ENCODE data around the gene ERC2.

The ERC2 gene

GRCh38 chr3:55636300-55637195 lies 831.7 kb downstream of the ERC2 start:
- Histone ChIP-seq H2AFZ (no peak overlapping the region), H3K27me3 (ENCODE audit: control insufficient read depth, insufficient read depth, low read length) (no peaks in the 10 kb centered on the region), H3K27ac (no peak overlapping the region), H3K4me2 (ENCODE audit: low read length) (no peak overlapping the region), H3K4me3 (ENCODE audit: low read depth, low read length) (no peak overlapping the region), H3K4me1 (peaks cover 7% of the 10 kb centered on the region), H3K9me3 (ENCODE audit: control insufficient read depth, low read length) (no peaks in the 10 kb centered on the region), H3K9ac (no peak overlapping the region), H3K36me3 (ENCODE audit: control insufficient read depth, insufficient read depth, low read length) (no peaks in the 10 kb centered on the region), H3K79me2 (no peaks in the 10 kb centered on the region)
- TF ChIP-seq CTCF (IDR thresholded peaks at IDR 0.05) = no peak

GRCh38 chr3:55634345-55634744 lies 833.9 kb downstream of the ERC2 start:
- Histone ChIP-seq H3K9ac (no peak overlapping the region), H2AFZ (no peak overlapping the region), H3K4me3 (ENCODE audit: low read depth, low read length) (no peak overlapping the region), H3K4me1 (peaks cover 7% of the 10 kb centered on the region), H3K36me3 (ENCODE audit: control insufficient read depth, insufficient read depth, low read length) (no peaks in the 10 kb centered on the region), H3K4me2 (ENCODE audit: low read length) (no peak overlapping the region), H3K9me3 (ENCODE audit: control insufficient read depth, low read length) (no peaks in the 10 kb centered on the region), H3K79me2 (no peaks in the 10 kb centered on the region), H3K27me3 (ENCODE audit: control insufficient read depth, insufficient read depth, low read length) (no peaks in the 10 kb centered on the region), H3K27ac (no peak overlapping the region)
- no peak for TF ChIP-seq CTCF (IDR thresholded peaks at IDR 0.05)

- Histone ChIP-seq H3K4me2 (ENCODE audit: low read length) (no peak overlapping the region), H3K4me1 (peaks cover 7% of the 10 kb centered on the region), H3K79me2 (no peaks in the 10 kb centered on the region), H3K4me3 (ENCODE audit: low read depth, low read length) (no peak overlapping the region), H3K9ac (no peak overlapping the region), H3K36me3 (ENCODE audit: control insufficient read depth, insufficient read depth, low read length) (no peaks in the 10 kb centered on the region), H3K27me3 (ENCODE audit: control insufficient read depth, insufficient read depth, low read length) (no peaks in the 10 kb centered on the region), H2AFZ (no peak overlapping the region), H3K9me3 (ENCODE audit: control insufficient read depth, low read length) (no peaks in the 10 kb centered on the region), H3K27ac (no peak overlapping the region)
- TF ChIP-seq CTCF (IDR thresholded peaks at IDR 0.05) = no peak
Observed at GRCh38 chr3:55633333-55633732, 834.9 kb downstream of the ERC2 start.

GRCh38 chr3:55631766-55632331 lies 836.4 kb downstream of the ERC2 start:
- no peak overlapping the region for H3K4me2 ChIP-seq (ENCODE audit: low read length)

More at GRCh38 chr3:55631766-55632331, 836.4 kb downstream of the ERC2 start:
- Histone ChIP-seq H3K27ac (no peak overlapping the region), H3K27me3 (ENCODE audit: control insufficient read depth, insufficient read depth, low read length) (no peaks in the 10 kb centered on the region), H3K9me3 (ENCODE audit: control insufficient read depth, low read length) (no peaks in the 10 kb centered on the region), H3K4me3 (ENCODE audit: low read depth, low read length) (no peak overlapping the region), H3K79me2 (no peaks in the 10 kb centered on the region), H3K9ac (no peak overlapping the region), H2AFZ (no peak overlapping the region), H3K4me1 (peaks cover 7% of the 10 kb centered on the region), H3K36me3 (ENCODE audit: control insufficient read depth, insufficient read depth, low read length) (no peaks in the 10 kb centered on the region)
- TF ChIP-seq CTCF (IDR thresholded peaks at IDR 0.05) = no peak
